ENCODE data around the gene ZNF569. TPM values are rescaled to one million over a fixed set of nuclear protein-coding genes. Genes with fewer than 3 reads are reported as not detected.

ZNF569 gene
- total RNA-seq (2014; rRNA removed; shearing (Covaris generic); ENCODE audit: low replicate concordance) = 2.0 and 2.5 TPM in 2 replicates

DNA sequence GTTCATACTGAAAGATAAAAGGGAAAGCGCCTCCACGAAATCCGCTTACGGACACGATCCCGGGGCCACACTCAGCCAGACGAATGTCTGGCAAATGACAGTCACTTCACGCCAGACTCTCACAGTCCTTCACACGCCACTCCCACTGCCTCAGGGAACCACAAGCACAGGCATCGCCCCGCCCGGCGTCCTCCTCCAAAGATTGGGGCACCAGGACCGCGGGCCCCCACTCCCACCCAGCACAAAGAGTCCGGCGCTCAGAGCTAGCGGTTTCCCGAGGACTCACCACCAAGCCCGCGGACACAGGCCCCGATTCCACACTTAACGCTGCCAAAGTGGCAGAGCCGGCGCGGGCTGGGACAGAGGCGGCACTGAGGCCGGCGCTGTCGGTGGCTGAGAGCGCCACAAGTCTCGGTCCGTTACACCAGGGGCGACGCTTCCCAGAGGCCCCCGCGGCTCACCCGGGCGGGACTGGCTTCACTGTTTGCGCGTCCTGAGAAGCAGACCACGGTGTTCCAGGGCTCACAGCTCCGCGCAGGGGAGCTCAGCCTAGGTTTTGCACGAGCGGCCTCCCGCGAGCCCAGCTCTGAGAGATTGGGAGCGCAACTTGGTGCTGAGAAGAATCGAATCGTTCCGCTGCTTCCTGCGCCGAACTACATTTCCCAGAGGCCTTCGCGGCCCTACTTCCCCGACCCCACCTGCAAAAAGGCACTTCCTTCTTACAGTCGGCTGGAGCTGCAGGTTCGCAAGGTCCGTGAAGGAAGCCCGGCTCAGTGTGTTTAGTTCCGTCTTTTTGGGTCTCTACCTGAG is at the start of gene ZNF569:
Gene ZNF569 (minus strand): TSS at position 647 of the 810 bp plus-strand sequence. CDS start 22,523 bp downstream, outside the sequence.
- no peaks in the 10 kb centered on the region for H3K27me3 ChIP-seq
- peak within 1 kb of the TSS; percentile 56 for H3K4me3 ChIP-seq

GRCh38 chr19:37513397-37513796 is 46.2 kb upstream of the ZNF569 start:
- Histone ChIP-seq H3K36me3 (no peaks in the 10 kb centered on the region), H3K27me3 (no peaks in the 10 kb centered on the region), H3K9me3 (peaks cover 6% of the 10 kb centered on the region), H3K4me3 (no peak overlapping the region)
- no peak for DNase-seq

More for the DNA sequence above, at the start of gene ZNF569:
- Histone ChIP-seq H3K36me3 (no peaks in the 10 kb centered on the region; the same call in 1 of the 2 replicates), H3K9me3 (peaks cover 42% of the 10 kb centered on the region)
- peak; percentile 79 for DNase-seq

- Histone ChIP-seq H3K4me3 (no peak overlapping the region), H3K36me3 (no peaks in the 10 kb centered on the region), H3K27me3 (no peaks in the 10 kb centered on the region), H3K9me3 (peaks cover 10% of the 10 kb centered on the region)
- no peak for DNase-seq
Measured at GRCh38 chr19:37511821-37512220, 44.6 kb upstream of the ZNF569 start.

DNA sequence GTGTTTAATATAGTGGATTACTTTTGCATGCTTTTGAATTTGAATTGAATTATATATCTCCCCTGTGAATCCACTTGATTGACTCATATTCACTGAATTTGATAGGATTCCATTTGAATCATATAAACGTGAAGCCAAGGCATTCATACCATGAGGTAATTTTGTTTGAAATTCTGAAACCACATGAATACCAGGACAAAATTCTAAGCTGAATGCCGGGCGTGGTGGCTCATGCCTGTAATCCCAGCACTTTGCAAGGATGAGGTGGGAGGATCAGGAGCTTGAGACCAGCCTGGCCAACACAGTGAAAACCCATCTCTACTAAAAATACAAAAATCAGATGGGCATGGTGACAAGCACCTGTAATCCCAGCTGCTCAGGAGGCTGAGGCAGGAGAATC is 43.9 kb upstream of the ZNF569 start:
- peaks cover 15% of the 10 kb centered on the region for H3K9me3 ChIP-seq
- H3K36me3 ChIP-seq = no peaks in the 10 kb centered on the region
- no peak for DNase-seq
- H3K4me3 ChIP-seq = no peak overlapping the region
- no peaks in the 10 kb centered on the region for H3K27me3 ChIP-seq

DNA sequence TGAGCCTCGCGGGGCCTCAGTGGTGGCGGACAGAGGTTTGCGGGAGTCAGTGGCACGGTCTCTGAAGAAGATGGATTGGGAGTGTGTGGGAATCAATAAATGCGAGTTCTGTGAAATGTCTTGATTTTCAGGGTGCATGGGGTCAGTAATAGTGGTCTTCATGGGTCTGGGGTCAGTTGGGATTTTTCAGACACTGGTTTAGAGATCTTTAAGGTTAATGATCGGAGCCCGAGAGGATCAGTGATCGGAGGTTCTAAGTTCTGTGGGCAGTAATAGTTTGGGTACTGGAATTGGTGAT is 39.9 kb upstream of the ZNF569 start:
- no peaks in the 10 kb centered on the region for H3K36me3 ChIP-seq
- H3K9me3 ChIP-seq = peaks cover 19% of the 10 kb centered on the region
- DNase-seq = no peak
- H3K27me3 ChIP-seq = no peaks in the 10 kb centered on the region
- H3K4me3 ChIP-seq = no peak overlapping the region

DNA sequence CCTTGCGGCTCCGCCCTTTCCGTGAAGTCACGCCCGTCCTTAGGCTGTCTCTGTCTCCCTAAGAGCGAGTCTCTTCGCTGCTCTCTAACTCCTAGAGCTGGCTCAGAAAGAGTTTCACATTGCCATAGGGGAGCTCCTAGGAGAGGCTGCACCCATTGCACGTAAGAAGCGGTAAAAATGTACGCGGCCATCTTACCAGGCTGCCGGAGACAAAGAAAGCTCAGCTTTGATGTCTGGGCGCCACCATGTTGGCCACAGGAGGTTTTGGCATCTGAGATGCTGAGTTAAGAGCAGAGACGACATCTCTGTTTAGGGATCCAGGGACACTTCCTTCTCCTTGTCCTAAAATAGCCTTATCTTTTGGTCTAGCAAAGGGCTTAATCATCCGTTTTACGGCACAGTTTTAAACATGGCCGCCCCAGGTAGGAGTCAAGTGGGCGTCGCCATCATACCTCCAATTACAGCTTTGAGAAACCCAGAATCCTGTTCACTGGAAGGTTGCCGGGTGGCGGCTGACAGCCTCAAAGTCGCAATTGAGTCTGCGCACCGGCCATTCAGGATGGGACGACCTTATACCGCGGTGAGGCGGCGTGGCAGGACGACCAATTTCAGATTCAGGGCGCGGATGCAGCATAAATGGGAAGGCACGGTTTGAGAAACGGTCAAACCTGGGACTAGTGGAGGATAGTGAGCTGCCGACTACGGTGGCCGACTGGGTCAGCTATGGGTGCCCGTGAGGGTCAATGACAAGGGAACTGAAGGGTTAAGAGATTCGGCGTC is 39.3 kb upstream of the ZNF569 start, which contains the start of gene ZNF793:
Gene ZNF793 (plus strand): TSS at position 553 of the 780 bp plus-strand sequence. CDS start 16,501 bp downstream, outside the sequence.
- peaks cover 19% of the 10 kb centered on the region for H3K9me3 ChIP-seq
- no peak within 1 kb of the TSS for H3K4me3 ChIP-seq

DNA sequence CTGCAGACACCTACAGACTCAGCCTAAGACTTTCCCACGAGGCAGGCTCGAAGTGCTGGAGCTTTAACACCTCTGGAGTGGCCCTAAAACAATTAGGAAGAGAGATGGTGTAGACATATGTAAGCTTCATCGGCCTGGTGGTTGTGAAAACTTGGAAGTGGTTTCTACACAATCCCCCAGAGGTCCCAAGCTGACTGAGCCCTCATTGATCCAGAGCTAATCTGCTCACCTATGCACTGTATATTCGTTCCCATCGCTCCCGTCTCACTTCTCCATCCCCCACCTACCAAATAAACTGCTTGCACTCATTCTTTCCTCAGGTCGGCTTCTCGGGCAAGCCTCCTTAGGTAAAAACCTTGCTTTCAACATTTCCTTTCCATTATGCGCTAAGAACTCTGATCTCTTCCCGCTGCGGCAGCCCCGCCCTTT is 38.7 kb upstream of the ZNF569 start:
- no peak overlapping the region for H3K4me3 ChIP-seq
- no peaks in the 10 kb centered on the region for H3K27me3 ChIP-seq

More for the DNA sequence above, 39.3 kb upstream of the ZNF569 start, which contains the start of gene ZNF793:
- DNase-seq = no peak
- Histone ChIP-seq H3K36me3 (no peaks in the 10 kb centered on the region), H3K27me3 (no peaks in the 10 kb centered on the region)

DNA sequence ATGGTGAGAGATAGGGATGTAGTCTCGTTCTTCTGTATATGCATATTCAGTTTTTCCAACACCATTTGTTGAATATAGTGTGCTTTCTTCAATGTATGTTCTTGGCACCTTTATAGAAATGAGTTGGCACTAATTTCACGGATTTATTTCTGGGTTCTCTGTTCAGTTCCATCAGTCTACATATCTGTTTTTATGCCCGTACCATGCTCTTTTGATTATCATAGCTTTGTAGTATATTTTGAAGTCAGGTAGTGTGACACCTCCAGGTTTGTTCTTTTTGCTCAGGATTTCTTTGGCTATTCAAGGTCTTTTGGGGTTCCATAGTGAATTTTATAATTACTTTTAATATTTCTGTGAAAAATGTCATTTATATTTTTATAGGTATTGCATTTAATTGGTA is 25.0 kb upstream of the ZNF569 start:
- no peak for DNase-seq
- Histone ChIP-seq H3K9me3 (peaks cover 8% of the 10 kb centered on the region), H3K27me3 (no peaks in the 10 kb centered on the region)

More for the DNA sequence above, 38.7 kb upstream of the ZNF569 start:
- Histone ChIP-seq H3K9me3 (peaks cover 19% of the 10 kb centered on the region), H3K36me3 (no peaks in the 10 kb centered on the region)
- DNase-seq = no peak

DNA sequence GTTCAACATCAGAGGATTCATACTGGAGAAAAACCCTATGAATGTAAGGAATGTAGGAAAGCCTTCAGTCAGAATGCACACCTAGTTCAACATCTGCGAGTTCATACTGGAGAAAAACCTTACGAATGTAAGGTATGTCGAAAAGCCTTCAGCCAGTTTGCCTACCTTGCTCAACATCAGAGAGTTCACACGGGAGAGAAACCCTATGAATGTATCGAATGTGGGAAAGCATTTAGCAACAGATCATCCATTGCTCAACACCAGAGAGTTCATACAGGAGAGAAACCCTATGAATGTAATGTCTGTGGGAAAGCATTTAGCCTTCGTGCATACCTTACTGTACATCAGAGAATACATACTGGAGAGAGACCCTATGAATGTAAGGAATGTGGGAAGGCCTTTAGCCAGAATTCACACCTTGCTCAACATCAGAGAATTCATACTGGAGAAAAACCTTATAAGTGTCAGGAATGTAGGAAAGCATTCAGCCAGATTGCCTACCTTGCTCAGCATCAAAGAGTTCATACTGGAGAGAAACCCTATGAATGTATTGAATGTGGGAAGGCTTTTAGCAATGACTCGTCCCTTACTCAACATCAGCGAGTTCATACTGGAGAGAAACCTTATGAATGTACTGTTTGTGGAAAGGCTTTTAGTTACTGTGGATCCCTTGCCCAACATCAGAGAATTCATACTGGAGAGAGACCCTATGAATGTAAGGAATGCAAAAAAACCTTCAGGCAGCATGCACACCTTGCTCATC is 17.3 kb upstream of the ZNF569 start:
- H3K9me3 ChIP-seq = peaks cover 38% of the 10 kb centered on the region
- DNase-seq = no peak
- no peak overlapping the region for H3K4me3 ChIP-seq

More for the DNA sequence above, 25.0 kb upstream of the ZNF569 start:
- Histone ChIP-seq H3K4me3 (no peak overlapping the region), H3K36me3 (no peaks in the 10 kb centered on the region)

GRCh38 chr19:37472165-37472564 is 4.9 kb upstream of the ZNF569 start:
- Histone ChIP-seq H3K27me3 (no peaks in the 10 kb centered on the region), H3K9me3 (peaks cover 21% of the 10 kb centered on the region)
- DNase-seq = no peak

More for the DNA sequence above, 17.3 kb upstream of the ZNF569 start:
- Histone ChIP-seq H3K27me3 (no peaks in the 10 kb centered on the region), H3K36me3 (no peaks in the 10 kb centered on the region)

DNA sequence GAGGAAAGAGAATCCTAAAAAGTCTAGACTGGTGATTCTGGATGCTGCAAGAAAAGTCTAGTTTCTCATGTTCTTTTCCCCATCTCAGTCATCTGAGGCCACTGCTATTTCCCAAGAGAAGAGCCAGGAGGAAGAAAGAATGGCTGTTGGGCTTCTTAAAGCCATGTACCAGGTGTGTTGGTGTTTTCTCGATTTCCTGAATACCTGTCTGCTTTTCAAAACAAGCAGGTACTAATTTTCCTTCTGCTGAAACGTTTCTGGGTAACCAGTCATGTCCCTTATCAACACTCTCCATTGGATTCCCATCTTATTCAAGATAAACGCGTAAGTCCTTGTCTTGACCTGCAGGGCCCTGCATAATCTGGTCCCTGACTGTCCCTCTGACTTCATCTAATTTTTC is 3.0 kb upstream of the ZNF569 start:
- H3K27me3 ChIP-seq = no peaks in the 10 kb centered on the region
- no peaks in the 10 kb centered on the region for H3K36me3 ChIP-seq
- DNase-seq = no peak
- H3K4me3 ChIP-seq = no peak overlapping the region
- H3K9me3 ChIP-seq = peaks cover 36% of the 10 kb centered on the region

More at GRCh38 chr19:37472165-37472564, 4.9 kb upstream of the ZNF569 start:
- Histone ChIP-seq H3K36me3 (no peaks in the 10 kb centered on the region), H3K4me3 (no peak overlapping the region)

DNA sequence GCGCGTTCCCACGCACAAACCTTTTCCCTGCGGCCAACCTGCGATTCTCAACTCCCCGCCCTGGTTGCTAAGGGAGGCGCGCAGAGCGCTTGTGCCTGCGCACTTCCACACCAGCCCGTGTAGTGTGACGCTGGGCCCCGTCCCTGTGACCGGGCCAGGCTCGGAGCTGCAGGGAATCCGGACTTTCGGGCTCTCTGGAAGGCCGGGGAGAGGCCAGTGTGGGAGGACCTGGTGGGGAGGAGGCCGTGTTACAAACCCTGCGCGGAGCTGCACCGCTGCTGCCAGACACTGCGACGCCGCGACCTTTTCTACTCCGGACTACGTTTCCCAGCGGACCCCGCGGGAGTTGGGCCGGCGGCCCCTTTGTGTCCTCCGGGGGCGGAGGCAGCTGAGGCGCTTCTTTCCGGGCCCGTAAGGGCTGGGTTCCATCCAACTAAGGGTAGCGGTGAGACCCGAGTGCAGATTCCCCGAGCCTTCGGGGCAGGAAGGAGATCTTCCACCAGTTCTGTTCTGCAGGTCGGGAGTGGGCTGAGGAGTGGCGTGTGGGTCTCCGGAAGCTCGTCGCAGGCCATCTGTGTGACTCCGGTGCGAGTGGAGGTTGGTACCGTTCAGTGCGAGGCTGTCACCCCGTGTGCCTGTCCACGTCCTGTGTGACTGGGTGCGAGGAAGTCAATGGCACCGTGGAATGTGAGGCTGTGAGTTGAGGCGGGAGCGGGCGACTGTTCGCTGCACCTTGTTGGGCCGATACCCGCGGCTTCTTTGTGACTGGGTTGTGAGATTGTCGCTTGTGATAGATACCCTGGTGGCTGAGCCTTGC is 1.9 kb upstream of the ZNF569 start, which contains the start of gene ZNF570:
Gene ZNF570 (plus strand): TSS at position 396 of the 817 bp plus-strand sequence. CDS start 999 bp downstream, outside the sequence.
- H3K4me3 ChIP-seq = peak within 1 kb of the TSS; percentile 13; the same call in 1 of the 2 replicates
- no peak for DNase-seq
- no peaks in the 10 kb centered on the region for H3K27me3 ChIP-seq
- no peaks in the 10 kb centered on the region; the same call in 1 of the 2 replicates for H3K36me3 ChIP-seq
- H3K9me3 ChIP-seq = peaks cover 42% of the 10 kb centered on the region

DNA sequence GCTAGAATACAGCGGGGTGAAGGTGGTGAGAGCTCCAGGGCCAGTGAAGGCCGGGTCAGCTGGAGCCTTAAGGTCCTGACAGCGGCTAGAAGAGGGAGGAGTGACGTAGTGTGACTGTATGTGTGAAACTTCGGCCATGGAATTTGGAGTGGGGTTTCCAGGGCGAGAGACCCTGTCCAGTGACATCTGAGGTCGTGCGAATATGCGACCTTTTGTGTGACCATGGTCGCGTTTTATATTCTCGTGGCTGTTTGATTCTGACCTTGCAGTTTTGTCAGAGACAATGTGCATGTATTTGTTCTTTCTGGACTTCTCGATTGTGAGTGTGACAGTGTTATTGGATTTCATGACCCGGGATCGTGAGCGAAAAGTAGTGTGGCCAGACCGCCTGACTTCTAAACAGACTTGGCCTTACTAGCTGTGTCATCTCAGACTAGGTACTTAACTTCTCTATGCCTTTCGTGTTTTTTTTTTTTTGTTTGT is 405 bp upstream of the ZNF569 start:
- no peak for DNase-seq
- Histone ChIP-seq H3K36me3 (no peaks in the 10 kb centered on the region; the same call in 1 of the 2 replicates), H3K27me3 (no peaks in the 10 kb centered on the region), H3K4me3 (peak overlapping the region; percentile 56), H3K9me3 (peaks cover 42% of the 10 kb centered on the region)

DNA sequence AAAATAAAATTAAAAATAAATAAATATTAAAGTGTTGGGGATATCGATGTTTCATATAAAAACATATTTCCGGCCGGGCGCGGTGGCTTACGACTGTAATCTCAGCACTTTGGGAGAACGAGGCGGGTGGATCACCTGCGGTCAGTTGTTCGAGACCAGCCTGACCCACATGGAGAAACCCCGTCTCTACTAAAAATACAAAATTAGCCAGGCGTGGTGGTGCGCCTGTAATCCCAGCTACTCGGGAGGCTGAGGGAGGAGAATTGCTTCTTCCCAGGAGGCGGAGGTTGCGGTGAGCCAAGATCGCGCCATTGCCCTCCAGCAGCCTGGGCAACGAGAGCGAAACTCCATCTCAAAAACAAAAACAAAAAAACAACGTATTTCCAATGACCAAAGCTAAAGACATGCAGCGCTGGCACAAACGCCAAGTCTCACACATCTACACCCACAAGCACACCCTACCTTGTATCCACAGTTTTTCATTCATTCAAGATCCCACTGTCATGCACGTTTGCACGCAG is 907 bp downstream of the ZNF569 start:
- Histone ChIP-seq H3K9me3 (peaks cover 42% of the 10 kb centered on the region), H3K36me3 (no peaks in the 10 kb centered on the region; the same call in 1 of the 2 replicates), H3K27me3 (no peaks in the 10 kb centered on the region), H3K4me3 (peak overlapping the region; percentile 56)
- peak; percentile 12 for DNase-seq

- no peak for DNase-seq
- H3K36me3 ChIP-seq = no peaks in the 10 kb centered on the region
- no peaks in the 10 kb centered on the region for H3K27me3 ChIP-seq
- no peak overlapping the region for H3K4me3 ChIP-seq
- peaks cover 47% of the 10 kb centered on the region for H3K9me3 ChIP-seq
Measured at GRCh38 chr19:37452500-37453245, 14.6 kb downstream of the ZNF569 start.

Data from MG63 (cell line).